ENCODE measurements around the gene COLQ. TPM values are rescaled to one million over a fixed set of nuclear protein-coding genes. Genes with fewer than 3 reads are reported as not detected.

Gene COLQ
- total RNA-seq, 1 experiment from 2014 or later = 1.5 TPM

DNA sequence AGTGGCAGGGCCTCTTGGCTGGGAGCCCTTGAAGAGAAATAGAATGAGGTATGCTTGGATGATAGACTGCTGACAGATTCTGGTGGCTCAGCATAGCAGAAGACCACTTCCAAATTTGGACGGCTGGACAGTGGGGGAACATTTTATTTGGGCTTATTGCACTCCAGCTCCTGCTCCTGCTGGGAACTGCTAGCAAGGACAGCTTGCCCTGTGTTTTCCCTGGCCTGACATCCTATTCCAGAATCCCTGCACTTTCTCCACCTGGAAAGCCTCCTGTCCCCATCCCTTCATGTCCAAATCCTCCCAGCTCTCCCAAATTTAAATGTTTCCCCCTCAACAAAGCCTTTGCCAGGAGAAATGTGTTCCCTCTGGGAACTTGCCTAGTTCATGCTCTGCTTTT, 9.8 kb upstream of the COLQ start:
- DNase-seq (no peak), ATAC-seq (no peak)
- H3K27me3 ChIP-seq (ENCODE audit: low read length) = no peaks in the 10 kb centered on the region
- no peaks in the 10 kb centered on the region for H4K20me1 ChIP-seq (ENCODE audit: low read length)
- H3K9ac ChIP-seq (ENCODE audit: low read length) = no peak overlapping the region
- H3K4me2 ChIP-seq (ENCODE audit: low read length) = no peak overlapping the region
- BruUV-seq (replicated peaks) = no TSS peak
- H3K9me2 ChIP-seq (replicated peaks; ENCODE audit: low read length) = no peaks in the 10 kb centered on the region
- intact Hi-C loops (cut with micrococcal nuclease) = no loop called here
- no peaks in the 10 kb centered on the region for H3K36me3 ChIP-seq (ENCODE audit: low read depth, low read length)
- H3K4me1 ChIP-seq (ENCODE audit: insufficient read depth, low read length) = no peaks in the 10 kb centered on the region
- H3F3A ChIP-seq (ENCODE audit: low read length, unreplicated experiment) = no peaks in the 10 kb centered on the region
- ChIA-PET POLR2A (ENCODE audit: unreplicated experiment) (no interaction called here), CTCF (no interaction called here)
- H3K4me3 ChIP-seq (ENCODE audit: low read length) = no peak overlapping the region
- TF ChIP-seq EZH2phosphoT487 (IDR thresholded peaks at IDR 0.05; ENCODE audit: borderline replicate concordance, low read length) (no peak), EZH2 (IDR thresholded peaks at IDR 0.05; ENCODE audit: low read length, unreplicated experiment) (no peak)
- TF ChIP-seq, protein P1, sequence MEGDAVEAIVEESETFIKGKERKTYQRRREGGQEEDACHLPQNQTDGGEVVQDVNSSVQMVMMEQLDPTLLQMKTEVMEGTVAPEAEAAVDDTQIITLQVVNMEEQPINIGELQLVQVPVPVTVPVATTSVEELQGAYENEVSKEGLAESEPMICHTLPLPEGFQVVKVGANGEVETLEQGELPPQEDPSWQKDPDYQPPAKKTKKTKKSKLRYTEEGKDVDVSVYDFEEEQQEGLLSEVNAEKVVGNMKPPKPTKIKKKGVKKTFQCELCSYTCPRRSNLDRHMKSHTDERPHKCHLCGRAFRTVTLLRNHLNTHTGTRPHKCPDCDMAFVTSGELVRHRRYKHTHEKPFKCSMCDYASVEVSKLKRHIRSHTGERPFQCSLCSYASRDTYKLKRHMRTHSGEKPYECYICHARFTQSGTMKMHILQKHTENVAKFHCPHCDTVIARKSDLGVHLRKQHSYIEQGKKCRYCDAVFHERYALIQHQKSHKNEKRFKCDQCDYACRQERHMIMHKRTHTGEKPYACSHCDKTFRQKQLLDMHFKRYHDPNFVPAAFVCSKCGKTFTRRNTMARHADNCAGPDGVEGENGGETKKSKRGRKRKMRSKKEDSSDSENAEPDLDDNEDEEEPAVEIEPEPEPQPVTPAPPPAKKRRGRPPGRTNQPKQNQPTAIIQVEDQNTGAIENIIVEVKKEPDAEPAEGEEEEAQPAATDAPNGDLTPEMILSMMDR (conservative IDR thresholded peaks at IDR 0.05; ENCODE audit: low read depth, low read length) = no peak
- no peak overlapping the region for H3K27ac ChIP-seq (ENCODE audit: low read length)
- no peak overlapping the region for H2AFZ ChIP-seq (ENCODE audit: low read length)
- no peaks in the 10 kb centered on the region for H3K79me2 ChIP-seq (ENCODE audit: low read length)
- no peaks in the 10 kb centered on the region for H3K9me3 ChIP-seq (ENCODE audit: low read length)

DNA sequence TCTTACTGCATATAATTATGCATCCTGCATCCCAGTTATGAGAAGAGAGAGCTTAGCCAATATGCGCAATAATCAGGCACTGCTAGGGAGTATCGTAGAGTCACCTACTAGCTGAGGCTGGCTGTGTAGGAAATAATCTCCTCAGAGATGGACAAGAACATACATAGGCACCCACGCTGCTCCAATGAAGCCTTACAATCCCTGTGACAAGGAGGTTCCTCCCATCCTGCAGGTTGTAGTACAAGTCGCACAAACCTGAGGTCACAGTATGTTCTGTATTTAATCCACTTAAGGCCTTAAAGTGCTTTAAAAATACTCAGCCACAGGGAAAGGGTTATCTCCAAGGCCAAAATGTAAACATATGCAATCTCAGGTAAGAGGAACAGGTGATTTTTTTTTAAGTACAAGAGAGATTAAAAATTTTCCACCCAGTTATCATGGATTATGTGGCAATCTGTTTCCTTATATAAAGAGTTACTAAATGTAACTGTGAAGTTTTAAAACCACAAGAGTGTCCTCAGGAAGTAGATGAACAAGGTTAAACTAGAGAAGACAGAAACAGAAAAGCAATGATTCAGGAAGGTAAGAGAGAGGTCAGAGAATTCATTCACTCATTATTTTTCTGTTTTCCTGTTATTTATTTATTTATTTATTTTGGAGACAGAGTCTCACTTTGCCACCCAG, 7.5 kb upstream of the COLQ start:
- H3K27me3 ChIP-seq (ENCODE audit: low read length) = no peaks in the 10 kb centered on the region
- H3K27ac ChIP-seq (ENCODE audit: low read length) = no peak overlapping the region
- H3K4me1 ChIP-seq (ENCODE audit: insufficient read depth, low read length) = no peaks in the 10 kb centered on the region
- no peak overlapping the region for H3K9ac ChIP-seq (ENCODE audit: low read length)
- DNase-seq = no peak
- ATAC-seq = no peak
- H4K20me1 ChIP-seq (ENCODE audit: low read length) = no peaks in the 10 kb centered on the region
- BruUV-seq (replicated peaks) = no TSS peak
- ChIA-PET CTCF (no interaction called here), POLR2A (ENCODE audit: unreplicated experiment) (interaction anchor here (0.6 kb wide), 1 partner anchor 12 kb away, joined by 8 read pairs; no protein-coding TSS in a partner anchor)
- no peaks in the 10 kb centered on the region for H3K36me3 ChIP-seq (ENCODE audit: low read depth, low read length)
- TF ChIP-seq, protein P1 (conservative IDR thresholded peaks at IDR 0.05; ENCODE audit: low read depth, low read length) = no peak
- TF ChIP-seq EZH2phosphoT487 (IDR thresholded peaks at IDR 0.05; ENCODE audit: borderline replicate concordance, low read length) = no peak
- TF ChIP-seq EZH2 (IDR thresholded peaks at IDR 0.05; ENCODE audit: low read length, unreplicated experiment) = no peak
- H3K9me2 ChIP-seq (replicated peaks; ENCODE audit: low read length) = no peaks in the 10 kb centered on the region
- no peaks in the 10 kb centered on the region for H3K79me2 ChIP-seq (ENCODE audit: low read length)
- intact Hi-C loops (cut with micrococcal nuclease) = no loop called here
- H3F3A ChIP-seq (ENCODE audit: low read length, unreplicated experiment) = no peaks in the 10 kb centered on the region
- no peak overlapping the region for H2AFZ ChIP-seq (ENCODE audit: low read length)
- no peak overlapping the region for H3K4me3 ChIP-seq (ENCODE audit: low read length)
- no peaks in the 10 kb centered on the region for H3K9me3 ChIP-seq (ENCODE audit: low read length)
- H3K4me2 ChIP-seq (ENCODE audit: low read length) = no peak overlapping the region

DNA sequence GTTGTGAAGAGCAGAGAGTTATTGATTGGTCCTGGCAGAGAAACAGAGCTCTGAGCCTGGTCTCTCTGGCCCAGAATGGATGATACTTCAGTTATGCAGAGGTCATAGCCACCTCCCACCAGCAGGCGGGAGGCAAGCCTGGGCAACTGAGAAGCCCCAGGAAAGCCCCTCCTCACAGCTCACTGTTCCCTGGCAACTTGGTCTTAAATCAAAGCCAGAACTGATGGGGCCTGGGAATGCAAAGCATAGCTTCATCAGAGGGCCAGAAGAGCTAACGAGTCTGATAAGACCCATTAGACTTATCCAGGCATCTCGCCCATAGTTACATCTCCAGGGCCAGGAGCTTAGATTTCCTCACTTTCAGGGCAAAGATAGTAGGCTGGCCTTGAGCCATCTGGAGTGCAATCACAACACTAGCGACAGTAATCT, 5.5 kb upstream of the COLQ start:
- Histone ChIP-seq H3K9ac (ENCODE audit: low read length) (no peak overlapping the region), H3K36me3 (ENCODE audit: low read depth, low read length) (no peaks in the 10 kb centered on the region), H3K27ac (ENCODE audit: low read length) (no peak overlapping the region), H3K27me3 (ENCODE audit: low read length) (no peaks in the 10 kb centered on the region), H3K79me2 (ENCODE audit: low read length) (no peaks in the 10 kb centered on the region), H2AFZ (ENCODE audit: low read length) (no peak overlapping the region), H4K20me1 (ENCODE audit: low read length) (no peaks in the 10 kb centered on the region), H3K4me3 (ENCODE audit: low read length) (no peak overlapping the region), H3K9me3 (ENCODE audit: low read length) (no peaks in the 10 kb centered on the region), H3K4me2 (ENCODE audit: low read length) (no peak overlapping the region), H3F3A (ENCODE audit: low read length, unreplicated experiment) (no peaks in the 10 kb centered on the region), H3K9me2 (replicated peaks; ENCODE audit: low read length) (no peaks in the 10 kb centered on the region), H3K4me1 (ENCODE audit: insufficient read depth, low read length) (no peaks in the 10 kb centered on the region)
- POLR2A ChIA-PET (ENCODE audit: unreplicated experiment) = no interaction called here
- ATAC-seq = 0 out of 2 replicates have a peak, but pooled peaks have one; percentile 24
- DNase-seq = peak; percentile 7
- intact Hi-C loops (cut with micrococcal nuclease) = no loop called here
- CTCF ChIA-PET = interaction anchor here (0.6 kb wide), 1 partner anchor 96 kb away, joined by 4 read pairs; no protein-coding TSS in a partner anchor
- no peak for TF ChIP-seq EZH2phosphoT487 (IDR thresholded peaks at IDR 0.05; ENCODE audit: borderline replicate concordance, low read length)
- no peak for TF ChIP-seq EZH2 (IDR thresholded peaks at IDR 0.05; ENCODE audit: low read length, unreplicated experiment)
- TF ChIP-seq, protein P1 (conservative IDR thresholded peaks at IDR 0.05; ENCODE audit: low read depth, low read length) = peak; percentile 36; the same call in 1 of the 2 replicates
- no TSS peak for BruUV-seq (replicated peaks)
